Adrenal gland (tissue), 12 donors: ENCODE data around the gene BHLHE23. TPM values are rescaled to one million over a fixed set of nuclear protein-coding genes. Genes with fewer than 3 reads are reported as not detected.
A peak's percentile ranks its signal among the peaks of the same experiment; 100 is the strongest.

ENCODE experiments used
- DNase-seq, 7 donors: peaks; one replicate each; pipeline ENCODE4 v3.0.0-alpha.2; 2019 to 2020
- H3K27ac ChIP-seq, 5 donors: fragments of 200-600 bp; sonication (generic) in 4 of 5; 1 replicate in 3 of 5; 2 replicates in 2 of 5; pipeline versions ENCODE4 v1.5.1 to v1.8.0; 2016 to 2020; ENCODE audit warnings: mild to moderate bottlenecking in 1 of 5
- H3K27me3 ChIP-seq: fragments of 200-600 bp; 2 replicates; pipeline ENCODE4 v1.8.0; 2021
- H3K36me3 ChIP-seq, 2 donors: fragments of 200-600 bp; replicated peaks in 1 of 2; 1 replicate in 1 of 2; 2 replicates in 1 of 2; pipeline versions ENCODE4 v1.5.1 to v1.8.0; 2018 to 2022
- H3K4me1 ChIP-seq, 2 donors: fragments of 200-600 bp; replicated peaks in 1 of 2; 1 replicate in 1 of 2; 2 replicates in 1 of 2; pipeline versions ENCODE4 v1.5.1 to v1.8.0; 2018 to 2021
- H3K4me3 ChIP-seq, 4 donors: fragments of 200-600 bp; sonication (generic) in 3 of 4; one replicate each; pipeline ENCODE4 v1.5.1; 2016 to 2018
- H3K9me3 ChIP-seq, 3 donors: fragments of 200-600 bp; sonication (generic) in 1 of 3; replicated peaks in 1 of 3; 1 replicate in 2 of 3; 2 replicates in 1 of 3; pipeline versions ENCODE4 v1.5.1 to v1.8.0; 2016 to 2021
- POLR2A ChIP-seq, 2 donors: fragments of 450-650 bp; IDR thresholded peaks; one replicate each; pipeline ENCODE4 v1.6.1; 2017; ENCODE audit warnings: antibody characterized with exemption in 2 of 2, mild to moderate bottlenecking in 2 of 2, moderate library complexity in 1 of 2
- WGBS, 4 donors: extraction: QIAGEN DNeasy Blood & Tissue Kit in 2 of 4; methylation state at CpG; one replicate each; pipeline versions ENCODE4 v1.1.5 to v1.1.7; 2013 to 2017; 5-methylcytosine and 5-hydroxymethylcytosine counted together
- intact Hi-C, 2 donors: fragments of 100-400 bp; cut with DNase I; formaldehyde crosslinking; loops; one replicate each; pipeline versions ENCODE4 v1.14.1 to v1.15.0; 2022 to 2023
- polyA plus RNA-seq, 3 donors: library from polyadenylated mRNA; stranded (reverse); fragments of 200-250 nt in 2 of 3; fragments of 350-450 nt in 1 of 3; fragmentation: Illumina TruSeq in 1 of 3; extraction: RNeasy Lipid Tissue Mini Kit (QIAGEN cat#74804) in 1 of 3; gene quantifications; one replicate each; pipeline ENCODE4 v1.2.3, GENCODE V29; 2013 to 2014
- total RNA-seq, 9 donors: library from RNA; depleted of rRNA in 4 of 9; stranded (reverse); fragments of >200 nt in 4 of 9; fragments of 120-200 nt in 1 of 9; fragmentation: NEBNext Ultra II Directional in 1 of 9; extraction: Animal tissue kit (Norgen Biotek cat#: 25700) in 1 of 9; gene quantifications; one replicate each; pipeline versions ENCODE4 v1.1.0 to v1.2.4, GENCODE V29; 2013 to 2023
- TF ChIP-seq, protein P1 (sequence below), 6 experiments: fragments of 450-650 bp in 4 of 6; fragments of 200-600 bp in 2 of 6; sonication (generic) in 1 of 6; IDR thresholded peaks; 1 replicate in 5 of 6; 2 replicates in 1 of 6; pipeline versions ENCODE4 v1.5.1 to v1.8.0; 2016 to 2021; ENCODE audit warnings: antibody characterized with exemption in 6 of 6, mild to moderate bottlenecking in 2 of 6, moderate library complexity in 1 of 6
- donor health status: healthy with polysubstance abuse.
- donor health status: Bipolar disorder and iron deficiency.
- donor health status: DM: yes; HTN: yes; CAD: no.
- donor health status: DM: no; HTN: no; CAD: no.
- donor health status: DM: no; HTN: no; CAD: no.
- donor health status: DM: yes; HTN: yes; CAD: no.

BHLHE23 gene
- total and polyA plus RNA-seq, 12 donors: not detected

DNA sequence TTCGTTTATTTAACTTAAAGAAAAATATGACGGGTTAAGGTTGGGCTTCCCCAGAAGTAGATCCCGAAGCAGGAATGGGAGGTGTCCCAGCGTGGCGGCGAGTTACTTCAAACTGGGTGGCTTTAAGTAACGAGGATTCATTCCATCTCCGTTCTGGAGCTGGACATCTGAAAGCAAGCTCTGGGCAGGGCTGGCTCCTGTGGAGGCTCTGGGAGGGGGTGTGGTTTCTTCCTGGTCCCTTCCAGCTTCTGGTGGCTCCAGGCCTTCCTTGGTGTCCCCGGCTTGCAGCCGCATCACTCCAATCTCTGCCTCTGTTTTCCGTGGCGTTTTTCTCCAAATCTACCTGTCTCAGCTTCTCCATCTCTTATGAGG is 47.3 kb upstream of the BHLHE23 start:
- H3K4me1 ChIP-seq: no peaks in the 10 kb centered on the region
- no peaks in the 10 kb centered on the region for H3K9me3 ChIP-seq
- H3K4me3 ChIP-seq: no peak overlapping the region
- peak in 2 of 7 donors; percentile 0 to 2 for DNase-seq
- H3K27me3 ChIP-seq: peaks cover 15% of the 10 kb centered on the region
- no peak overlapping the region for H3K27ac ChIP-seq
- TF ChIP-seq POLR2A (IDR thresholded peaks at IDR 0.05): no peak
- TF ChIP-seq, protein P1, sequence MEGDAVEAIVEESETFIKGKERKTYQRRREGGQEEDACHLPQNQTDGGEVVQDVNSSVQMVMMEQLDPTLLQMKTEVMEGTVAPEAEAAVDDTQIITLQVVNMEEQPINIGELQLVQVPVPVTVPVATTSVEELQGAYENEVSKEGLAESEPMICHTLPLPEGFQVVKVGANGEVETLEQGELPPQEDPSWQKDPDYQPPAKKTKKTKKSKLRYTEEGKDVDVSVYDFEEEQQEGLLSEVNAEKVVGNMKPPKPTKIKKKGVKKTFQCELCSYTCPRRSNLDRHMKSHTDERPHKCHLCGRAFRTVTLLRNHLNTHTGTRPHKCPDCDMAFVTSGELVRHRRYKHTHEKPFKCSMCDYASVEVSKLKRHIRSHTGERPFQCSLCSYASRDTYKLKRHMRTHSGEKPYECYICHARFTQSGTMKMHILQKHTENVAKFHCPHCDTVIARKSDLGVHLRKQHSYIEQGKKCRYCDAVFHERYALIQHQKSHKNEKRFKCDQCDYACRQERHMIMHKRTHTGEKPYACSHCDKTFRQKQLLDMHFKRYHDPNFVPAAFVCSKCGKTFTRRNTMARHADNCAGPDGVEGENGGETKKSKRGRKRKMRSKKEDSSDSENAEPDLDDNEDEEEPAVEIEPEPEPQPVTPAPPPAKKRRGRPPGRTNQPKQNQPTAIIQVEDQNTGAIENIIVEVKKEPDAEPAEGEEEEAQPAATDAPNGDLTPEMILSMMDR (IDR thresholded peaks at IDR 0.05): no peak
- WGBS, 4 donors: 81 to 85% (median 83%) methylated on average over 12 of the region's 12 CpGs
- no peaks in the 10 kb centered on the region for H3K36me3 ChIP-seq
- intact Hi-C loops: loop anchor here in 1 of 2 donors (10.0 kb wide), 1 partner anchor 121 kb away; no protein-coding TSS in a partner anchor

DNA sequence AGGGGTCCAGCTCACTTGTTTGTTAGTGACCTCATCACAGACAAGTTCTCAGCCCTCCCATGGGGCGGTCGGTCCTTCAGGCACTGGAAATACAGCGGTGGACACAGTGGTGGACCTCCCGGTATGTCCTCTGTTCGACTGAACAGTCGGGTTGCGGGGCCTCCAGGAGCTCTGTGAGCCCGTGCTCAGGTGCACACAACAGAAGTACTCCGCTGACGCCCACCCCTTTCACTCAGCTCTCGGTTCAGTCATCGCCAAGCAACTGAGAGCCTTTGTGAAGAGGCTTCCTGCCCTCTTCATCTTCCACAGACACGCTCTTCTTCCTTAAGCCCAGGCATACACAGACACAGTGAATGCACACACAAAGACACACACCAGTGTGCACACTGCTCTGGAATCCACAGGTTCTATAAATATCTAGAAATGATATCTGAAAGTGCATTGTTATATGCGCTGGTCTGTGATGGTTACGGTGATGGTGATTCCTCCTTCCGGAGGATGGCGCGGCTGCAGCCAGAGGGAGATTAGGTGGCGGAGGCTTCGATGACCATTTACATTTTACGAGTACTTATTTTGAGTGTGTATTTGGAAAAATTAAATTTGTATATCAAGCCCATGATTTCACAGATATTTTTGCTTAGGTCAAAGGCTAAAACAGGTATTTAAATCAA is 46.8 kb upstream of the BHLHE23 start:
- no peaks in the 10 kb centered on the region for H3K4me1 ChIP-seq
- TF ChIP-seq, protein P1 (IDR thresholded peaks at IDR 0.05): no peak
- TF ChIP-seq POLR2A (IDR thresholded peaks at IDR 0.05): no peak
- peaks cover 12% of the 10 kb centered on the region for H3K27me3 ChIP-seq
- H3K9me3 ChIP-seq: no peaks in the 10 kb centered on the region
- 69 to 79% (median 74%) methylated on average over 20 to 21 of the region's 21 CpGs for WGBS, 4 donors
- no peak overlapping the region for H3K27ac ChIP-seq
- intact Hi-C loops: loop anchor here in 1 of 2 donors (10.0 kb wide), 1 partner anchor 121 kb away; no protein-coding TSS in a partner anchor
- H3K36me3 ChIP-seq: no peaks in the 10 kb centered on the region
- DNase-seq: peak in 2 of 7 donors; percentile 3 to 13
- no peak overlapping the region for H3K4me3 ChIP-seq

DNA sequence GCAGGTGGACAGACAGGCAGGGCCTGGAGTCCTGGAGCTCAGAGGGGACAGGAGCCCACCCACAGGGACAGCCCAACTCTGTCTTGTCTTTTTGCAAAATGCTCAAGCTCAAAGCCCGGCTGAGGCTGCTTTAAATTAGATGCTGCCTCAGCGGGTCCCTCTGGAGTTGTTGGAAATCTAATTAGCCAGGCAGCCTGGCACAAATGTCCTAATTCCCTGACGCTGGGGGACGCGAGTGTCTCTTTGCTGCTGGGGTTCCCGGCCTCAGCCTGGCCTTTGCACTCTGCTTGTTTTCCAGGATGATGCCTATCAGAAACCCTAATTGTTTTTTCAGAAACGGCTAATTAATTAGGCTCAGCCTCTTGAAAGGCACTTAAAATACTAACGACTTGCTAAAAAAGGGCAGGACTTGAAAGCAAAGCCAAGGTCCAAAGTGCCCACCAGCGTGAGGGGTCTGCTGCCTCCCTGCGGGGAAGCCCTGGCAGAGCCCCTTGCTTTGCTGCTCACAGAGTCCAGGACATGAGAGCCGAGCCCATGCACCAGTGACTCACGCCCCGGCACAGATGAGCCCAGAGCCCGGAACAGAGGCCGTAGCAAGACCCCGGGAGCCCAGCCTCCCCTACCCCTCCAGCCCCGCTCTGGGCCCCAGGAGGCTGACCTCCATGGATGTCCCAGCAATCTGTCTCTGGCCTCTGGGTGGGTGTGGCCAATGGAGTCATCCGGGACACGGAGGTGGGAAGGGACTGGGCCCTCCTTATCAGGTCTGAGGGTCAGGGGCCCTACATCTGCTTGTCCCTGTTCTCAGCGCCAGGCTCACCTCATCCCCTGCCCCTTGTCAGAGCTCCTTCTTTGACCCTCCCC is 46.0 kb upstream of the BHLHE23 start:
- peak in 2 of 7 donors; percentile 5 to 9 for DNase-seq
- Histone ChIP-seq H3K36me3 (no peaks in the 10 kb centered on the region), H3K4me3 (no peak overlapping the region), H3K4me1 (no peaks in the 10 kb centered on the region), H3K9me3 (no peaks in the 10 kb centered on the region), H3K27me3 (peaks cover 15% of the 10 kb centered on the region), H3K27ac (no peak overlapping the region)
- TF ChIP-seq, protein P1 (IDR thresholded peaks at IDR 0.05): no peak
- no peak for TF ChIP-seq POLR2A (IDR thresholded peaks at IDR 0.05)
- intact Hi-C loops: loop anchor here in 1 of 2 donors (10.0 kb wide), 1 partner anchor 122 kb away; no protein-coding TSS in a partner anchor
- 30 to 41% (median 35%) methylated on average over 10 to 20 of the region's 20 CpGs for WGBS, 4 donors

DNA sequence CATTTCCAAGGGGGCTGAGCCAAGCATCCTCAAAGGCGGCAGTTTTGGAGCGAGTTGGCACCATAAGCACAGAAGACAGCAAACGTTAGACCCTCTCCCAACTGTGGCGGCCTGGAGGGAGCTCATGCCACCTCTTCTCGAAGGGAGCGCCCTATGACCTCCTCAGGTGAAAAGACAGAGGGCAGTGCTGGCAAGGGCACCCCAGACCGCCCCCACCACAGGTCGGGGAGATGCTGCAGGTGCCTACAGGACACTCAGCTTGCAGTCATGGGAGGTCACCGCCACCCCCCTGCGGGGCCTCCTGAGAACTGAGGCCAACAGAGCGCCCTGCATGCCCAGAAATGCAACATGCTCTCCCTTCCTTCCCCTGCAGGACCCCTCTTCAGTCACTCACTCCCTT is 45.1 kb upstream of the BHLHE23 start:
- WGBS, 4 donors: 76 to 90% (median 80%) methylated on average over 5 to 11 of the region's 11 CpGs
- Histone ChIP-seq H3K27me3 (peaks cover 13% of the 10 kb centered on the region), H3K4me3 (no peak overlapping the region), H3K27ac (no peak overlapping the region), H3K36me3 (no peaks in the 10 kb centered on the region), H3K9me3 (no peaks in the 10 kb centered on the region), H3K4me1 (no peaks in the 10 kb centered on the region)
- no peak for DNase-seq
- intact Hi-C loops: loop anchor here in 1 of 2 donors (10.0 kb wide), 1 partner anchor 123 kb away; no protein-coding TSS in a partner anchor
- TF ChIP-seq, protein P1 (IDR thresholded peaks at IDR 0.05): no peak
- TF ChIP-seq POLR2A (IDR thresholded peaks at IDR 0.05): no peak
